Panc1 (cell line): ENCODE measurements around the gene TMEM235. TPM values are rescaled to one million over a fixed set of nuclear protein-coding genes. Genes with fewer than 3 reads are reported as not detected.

Experiments used
- ATAC-seq: fragments of 200-7000 bp; cut with Tn5 transposase; 2 replicates; pipeline ENCODE4 v1.9.1; 2020; ENCODE audit warnings: mild to moderate bottlenecking, moderate library complexity
- BruUV-seq: library from RNA; stranded (reverse); fragments of 400-500 nt; replicated peaks from 2 replicates; lab custom pipeline; 2021; lab: Mats Ljungman, UMichigan
- CTCF ChIA-PET: fragments of 300-600 bp; sonication (Branson Sonifier 250); formaldehyde crosslinking; loops from one replicate; lab custom pipeline; 2022; ENCODE audit warnings: antibody characterized with exemption; lab: Charles Lee
- POLR2A ChIA-PET: fragments of 300-600 bp; sonication (Branson Sonifier 250); formaldehyde crosslinking; loops from one replicate; lab custom pipeline; 2022; ENCODE audit warnings: antibody characterized with exemption; lab: Charles Lee
- DNase-seq: peaks from one replicate; pipeline ENCODE4 v3.0.0-alpha.2; 2010; ENCODE audit warnings: low read depth, low spot score
- H3K27ac ChIP-seq: 2 replicates; pipeline ENCODE4 v1.5.1; 2011; ENCODE audit warnings: mild to moderate bottlenecking, low read length, inconsistent platforms
- H3K27me3 ChIP-seq: fragments of 200-500 bp; sonication (Bioruptor generic); 2 replicates; pipeline ENCODE4 v1.6.0; 2014; ENCODE audit warnings: low read length, inconsistent platforms; ENCODE audit not compliant: control insufficient read depth, insufficient read depth
- H3K36me3 ChIP-seq: fragments of 200-500 bp; sonication (Bioruptor generic); 2 replicates; pipeline ENCODE4 v1.5.1; 2014; ENCODE audit warnings: inconsistent platforms, mild to moderate bottlenecking, low read length, moderate library complexity; ENCODE audit not compliant: control insufficient read depth, insufficient read depth
- H3K4me1 ChIP-seq: 2 replicates; pipeline ENCODE4 v1.5.1; 2011; ENCODE audit warnings: inconsistent platforms, mild to moderate bottlenecking, low read length, moderate library complexity; ENCODE audit not compliant: control insufficient read depth, insufficient read depth
- H3K4me3 ChIP-seq, 2 experiments: 2 replicates each; pipeline ENCODE4 v1.5.1; 2011 to 2012; ENCODE audit warnings: low read depth in 2 of 2, low read length in 2 of 2, mild to moderate bottlenecking in 2 of 2, inconsistent platforms in 1 of 2, moderate library complexity in 1 of 2
- H3K9me3 ChIP-seq: fragments of 200-500 bp; sonication (Bioruptor generic); 2 replicates; pipeline ENCODE4 v1.5.1; 2014; ENCODE audit warnings: low read depth, mild to moderate bottlenecking, inconsistent platforms, low read length, moderate library complexity; ENCODE audit not compliant: control insufficient read depth, insufficient read depth
- CTCF ChIP-seq: fragments of 450-650 bp; IDR thresholded peaks from 2 replicates; pipeline ENCODE4 v1.5.1; 2017; ENCODE audit warnings: mild to moderate bottlenecking
- POLR2AphosphoS5 ChIP-seq: IDR thresholded peaks from 2 replicates; pipeline ENCODE4 v1.6.1; 2012; ENCODE audit warnings: mild to moderate bottlenecking, low read depth, low read length, moderate library complexity
- REST ChIP-seq, 2 experiments: IDR thresholded peaks; 2 replicates each; pipeline ENCODE4 v1.6.1; 2011 to 2012; ENCODE audit warnings: low read depth in 2 of 2, control low read depth in 1 of 2, low read length in 1 of 2, mild to moderate bottlenecking in 1 of 2, moderate library complexity in 1 of 2; ENCODE audit not compliant: insufficient read depth in 1 of 2
- SIN3A ChIP-seq: IDR thresholded peaks from 2 replicates; pipeline ENCODE4 v1.6.1; 2012; ENCODE audit warnings: low read depth, mild to moderate bottlenecking, low read length, moderate library complexity, borderline replicate concordance; ENCODE audit not compliant: insufficient read depth
- TCF7L2 ChIP-seq: IDR thresholded peaks from 2 replicates; pipeline ENCODE4 v1.6.1; 2011; ENCODE audit warnings: mild to moderate bottlenecking, low read depth, low read length, inconsistent platforms
- in situ Hi-C: cut with HindIII; loops from 2 replicates; pipeline ENCODE4 v1.10.0; 2016; ENCODE audit warnings: low sequenced_read_pairs, low pct_unique_long_range_greater_than_20kb
- intact Hi-C: fragments of 100-400 bp; cut with micrococcal nuclease; formaldehyde crosslinking; loops from one replicate; pipeline ENCODE4 v1.10.0; 2022; ENCODE audit not compliant: unreplicated experiment
- total RNA-seq: library from RNA; stranded (reverse); gene quantifications from one replicate; pipeline ENCODE4 v1.2.1, GENCODE V29; 2021; ENCODE audit not compliant: unreplicated experiment

The TMEM235 gene
- total RNA-seq, 1 experiment from 2014 or later = not detected

- BruUV-seq = no TSS peak
- no peak for DNase-seq
- TF ChIP-seq SIN3A (no peak), POLR2AphosphoS5 (no peak), REST (IDR thresholded peaks at IDR 0.05; ENCODE audit: insufficient read depth in 1 of 2, low read depth in 2 of 2, low read length in 1 of 2) (no peak), TCF7L2 (no peak), CTCF (no peak)
- H3K4me1 ChIP-seq = no peaks in the 10 kb centered on the region
- H3K27me3 ChIP-seq = no peaks in the 10 kb centered on the region
- H3K4me3 ChIP-seq = no peak overlapping the region
- ChIA-PET CTCF (no interaction called here), POLR2A (no interaction called here)
- ATAC-seq = no peak
- no peaks in the 10 kb centered on the region for H3K36me3 ChIP-seq
- in situ Hi-C loops (no loop called here), intact Hi-C loops (no loop called here)
- no peaks in the 10 kb centered on the region for H3K9me3 ChIP-seq
- no peak overlapping the region for H3K27ac ChIP-seq
Measured at GRCh38 chr17:78230252-78230962, 1.0 kb upstream of the TMEM235 start.

- no TSS peak for BruUV-seq
- H3K4me1 ChIP-seq = no peaks in the 10 kb centered on the region
- DNase-seq = no peak
- intact Hi-C loops = no loop called here
- no peaks in the 10 kb centered on the region for H3K9me3 ChIP-seq
- no peak overlapping the region for H3K4me3 ChIP-seq
- no peaks in the 10 kb centered on the region for H3K27me3 ChIP-seq
- no peak for ATAC-seq
- ChIA-PET POLR2A (no interaction called here), CTCF (no interaction called here)
- no peaks in the 10 kb centered on the region for H3K36me3 ChIP-seq
- no peak for TF ChIP-seq CTCF
- no peak for TF ChIP-seq POLR2AphosphoS5
- no peak for TF ChIP-seq REST (IDR thresholded peaks at IDR 0.05; ENCODE audit: insufficient read depth in 1 of 2, low read depth in 2 of 2, low read length in 1 of 2)
- TF ChIP-seq SIN3A = no peak
- no peak for TF ChIP-seq TCF7L2
- no peak overlapping the region for H3K27ac ChIP-seq
- in situ Hi-C loops = no loop called here
Measured at GRCh38 chr17:78231991-78232858, 794 bp downstream of the TMEM235 start.
